ENCODE measurements around the gene C4orf50. TPM values are rescaled to one million over a fixed set of nuclear protein-coding genes. Genes with fewer than 3 reads are reported as not detected.

C4orf50 gene
- total and polyA plus RNA-seq, 2 of the 13 experiments (the other 11 are each of a cell fraction or from before 2014, with no cell fraction given): not detected

DNA sequence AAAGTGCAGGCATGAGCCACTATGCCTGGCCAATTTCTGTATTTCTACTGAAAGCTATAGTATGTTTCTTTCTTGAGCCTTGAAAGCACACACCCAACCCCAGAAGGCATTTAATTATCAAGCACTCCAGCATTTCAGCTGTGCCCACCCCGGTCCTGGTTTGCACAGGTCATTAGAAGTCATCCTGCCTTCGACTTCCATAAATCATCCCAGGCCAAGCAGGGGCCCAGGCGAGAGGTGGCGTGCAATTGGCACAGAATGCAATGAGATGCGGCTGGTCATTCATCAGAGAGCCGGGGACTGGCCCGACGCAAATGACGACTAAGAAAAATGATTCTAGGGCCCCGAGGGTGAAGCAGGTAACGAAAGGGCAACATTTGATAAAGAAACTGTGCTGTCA is 100.6 kb downstream of the C4orf50 start (continued):
- TF ChIP-seq ZNF512B (CRISPR knock-in tag; IDR thresholded peaks at IDR 0.05; ENCODE audit: borderline replicate concordance): no peak
- TF ChIP-seq SAFB2 (CRISPR knock-in tag; IDR thresholded peaks at IDR 0.05; ENCODE audit: borderline replicate concordance, low read depth): no peak
- no peak for TF ChIP-seq ZNF781 (CRISPR knock-in tag; IDR thresholded peaks at IDR 0.05; ENCODE audit: borderline replicate concordance, not compliant biosample characterization)

DNA sequence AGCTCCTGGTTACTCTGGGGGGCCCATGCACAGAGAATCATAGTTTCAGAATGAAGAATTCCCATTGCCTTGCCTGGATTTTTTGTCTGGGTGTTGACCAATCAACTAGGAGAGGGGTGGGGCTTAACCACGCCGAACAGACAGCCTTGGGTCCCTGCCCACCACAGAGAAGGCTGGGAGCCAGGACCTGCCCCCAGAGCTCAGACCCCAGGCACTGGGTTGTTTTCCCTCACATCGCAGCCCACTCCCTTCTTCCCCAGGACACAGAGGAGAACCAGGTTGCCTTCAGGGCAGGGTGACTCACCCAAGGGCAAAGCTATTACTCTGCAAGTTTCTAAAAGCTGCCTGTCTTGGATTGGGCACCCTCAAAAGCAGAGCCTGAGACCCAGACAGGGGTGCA is 102.0 kb downstream of the C4orf50 start:
- in situ Hi-C loops (cut with HindIII; ENCODE audit: extremely low pct_ligation_motif_present, low pct_unique_long_range_greater_than_20kb): no loop called here
- no peaks in the 10 kb centered on the region for H3K79me2 ChIP-seq (ENCODE audit: insufficient read depth, low read length)
- TF ChIP-seq THAP9 (CRISPR knock-in tag; IDR thresholded peaks at IDR 0.05; ENCODE audit: borderline replicate concordance) (no peak), CENPBD1 (CRISPR knock-in tag; IDR thresholded peaks at IDR 0.05; ENCODE audit: borderline replicate concordance, low read depth) (no peak), TOE1 (CRISPR knock-in tag; IDR thresholded peaks at IDR 0.05) (no peak), ZNF251 (CRISPR knock-in tag; IDR thresholded peaks at IDR 0.05) (no peak), ZNF335 (CRISPR knock-in tag; IDR thresholded peaks at IDR 0.05) (no peak)
- TF ChIP-seq, protein P1, sequence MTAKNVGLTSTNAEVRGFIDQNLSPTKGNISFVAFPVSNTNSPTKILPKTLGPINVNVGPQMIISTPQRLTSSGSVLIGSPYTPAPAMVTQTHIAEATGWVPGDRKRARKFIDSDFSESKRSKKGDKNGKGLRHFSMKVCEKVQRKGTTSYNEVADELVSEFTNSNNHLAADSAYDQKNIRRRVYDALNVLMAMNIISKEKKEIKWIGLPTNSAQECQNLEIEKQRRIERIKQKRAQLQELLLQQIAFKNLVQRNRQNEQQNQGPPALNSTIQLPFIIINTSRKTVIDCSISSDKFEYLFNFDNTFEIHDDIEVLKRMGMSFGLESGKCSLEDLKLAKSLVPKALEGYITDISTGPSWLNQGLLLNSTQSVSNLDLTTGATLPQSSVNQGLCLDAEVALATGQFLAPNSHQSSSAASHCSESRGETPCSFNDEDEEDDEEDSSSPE (CRISPR knock-in tag; IDR thresholded peaks at IDR 0.05): no peak
- TF ChIP-seq, protein P2, sequence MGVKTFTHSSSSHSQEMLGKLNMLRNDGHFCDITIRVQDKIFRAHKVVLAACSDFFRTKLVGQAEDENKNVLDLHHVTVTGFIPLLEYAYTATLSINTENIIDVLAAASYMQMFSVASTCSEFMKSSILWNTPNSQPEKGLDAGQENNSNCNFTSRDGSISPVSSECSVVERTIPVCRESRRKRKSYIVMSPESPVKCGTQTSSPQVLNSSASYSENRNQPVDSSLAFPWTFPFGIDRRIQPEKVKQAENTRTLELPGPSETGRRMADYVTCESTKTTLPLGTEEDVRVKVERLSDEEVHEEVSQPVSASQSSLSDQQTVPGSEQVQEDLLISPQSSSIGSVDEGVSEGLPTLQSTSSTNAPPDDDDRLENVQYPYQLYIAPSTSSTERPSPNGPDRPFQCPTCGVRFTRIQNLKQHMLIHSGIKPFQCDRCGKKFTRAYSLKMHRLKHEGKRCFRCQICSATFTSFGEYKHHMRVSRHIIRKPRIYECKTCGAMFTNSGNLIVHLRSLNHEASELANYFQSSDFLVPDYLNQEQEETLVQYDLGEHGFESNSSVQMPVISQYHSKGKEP (CRISPR knock-in tag; IDR thresholded peaks at IDR 0.05): no peak

More for the DNA sequence above, 102.0 kb downstream of the C4orf50 start:
- no peaks in the 10 kb centered on the region for H3K36me3 ChIP-seq (replicated peaks in 1 of 2; ENCODE audit: control insufficient read depth in 1 of 2, insufficient read depth in 2 of 2, low read length in 2 of 2)
- no peaks in the 10 kb centered on the region for H3K4me1 ChIP-seq (ENCODE audit: insufficient read depth, low read length)
- no peak overlapping the region for H3K4me2 ChIP-seq (ENCODE audit: low read depth, low read length)
- ChIA-PET POLR2A (no interaction called here), CTCF (ENCODE audit: low intra/inter-chr PET ratio, low total read pairs) (no interaction called here)
- no peak overlapping the region for H3K4me3 ChIP-seq (replicated peaks in 1 of 3; ENCODE audit: insufficient read depth in 1 of 3, low read depth in 2 of 3, low read length in 3 of 3)
- 13% methylated on average over 3 of the region's 3 CpGs for WGBS (ENCODE audit: low lambda C conversion rate)
- BruUV-seq (replicated peaks): no TSS peak
- no peak overlapping the region for H3K9ac ChIP-seq (ENCODE audit: insufficient read depth, low read depth, low read length)
- H3K27ac ChIP-seq (ENCODE audit: extremely low read length, insufficient read depth, low read length): no peak overlapping the region
- no peak for DNase-seq (ENCODE audit: low spot score)
- FAIRE-seq: no peak
- H2AFZ ChIP-seq (ENCODE audit: low read length): no peak overlapping the region
- no peak for ATAC-seq
- no peaks in the 10 kb centered on the region for H3K9me3 ChIP-seq (ENCODE audit: low read length)
- H4K20me1 ChIP-seq (ENCODE audit: insufficient read depth, low read length): no peaks in the 10 kb centered on the region
- intact Hi-C loops (cut with micrococcal nuclease; ENCODE audit: unreplicated experiment): no loop called here
- peaks cover 2 to 12% of the 10 kb centered on the region in 2 experiments; a peak in 3 of 5 replicates for H3K27me3 ChIP-seq (ENCODE audit: control insufficient read depth in 1 of 2, insufficient read depth in 2 of 2, low read length in 2 of 2)

Measured in HepG2 (cell line).